Effector CD4-positive, alpha-beta T cell (primary cell): ENCODE data around the gene HBP1.
"Not testable (repeated sequence)": the region's sequence is repeated elsewhere in the genome, so short reads cannot be mapped to it uniquely, and the experiment has no call there.

Experiments used
- DNase-seq: peaks from one replicate; pipeline ENCODE4 v3.0.0-alpha.2; 2020

HBP1 gene

GRCh38 chr7:107187774-107188173, 19.0 kb downstream of the HBP1 start:
- no peak for DNase-seq

GRCh38 chr7:107190090-107190489, 21.3 kb downstream of the HBP1 start:
- no peak for DNase-seq

- DNase-seq: no peak
These were observed 25.2 kb downstream of the HBP1 start for GRCh38 chr7:107194052-107194451.

GRCh38 chr7:107196834-107197610, 28.2 kb downstream of the HBP1 start:
- no peak for DNase-seq

GRCh38 chr7:107201795-107202450, 33.1 kb downstream of the HBP1 start:
- DNase-seq: no peak

- no peak for DNase-seq
These were observed 34.8 kb downstream of the HBP1 start for GRCh38 chr7:107203607-107204006.

GRCh38 chr7:107206136-107206535, 37.3 kb downstream of the HBP1 start:
- DNase-seq: no peak

- no peak for DNase-seq
These were observed 37.9 kb downstream of the HBP1 start for GRCh38 chr7:107206706-107207105.

GRCh38 chr7:107207459-107207858, 38.7 kb downstream of the HBP1 start:
- DNase-seq: no peak

GRCh38 chr7:107208024-107208521, 39.3 kb downstream of the HBP1 start:
- DNase-seq: no peak

GRCh38 chr7:107208563-107208962, 39.8 kb downstream of the HBP1 start:
- DNase-seq: no peak

- no peak for DNase-seq
These were observed 40.8 kb downstream of the HBP1 start for GRCh38 chr7:107209565-107209964.

- DNase-seq: no peak
These were observed 41.6 kb downstream of the HBP1 start for GRCh38 chr7:107210400-107210799.

GRCh38 chr7:107212725-107213124, 43.9 kb downstream of the HBP1 start:
- DNase-seq: no peak

GRCh38 chr7:107213193-107213788, 44.5 kb downstream of the HBP1 start:
- no peak for DNase-seq

GRCh38 chr7:107213945-107214344, 45.1 kb downstream of the HBP1 start:
- no peak for DNase-seq

GRCh38 chr7:107219563-107220244, 50.9 kb downstream of the HBP1 start:
- no peak for DNase-seq

GRCh38 chr7:107220356-107220755, 51.6 kb downstream of the HBP1 start:
- no peak for DNase-seq

- not testable (repeated sequence) for DNase-seq
These were observed 52.0 kb downstream of the HBP1 start for GRCh38 chr7:107220806-107221205.

- no peak for DNase-seq
These were observed 55.8 kb downstream of the HBP1 start for GRCh38 chr7:107224374-107225223.

- no peak for DNase-seq
These were observed 59.5 kb downstream of the HBP1 start for GRCh38 chr7:107228291-107228690.

- no peak for DNase-seq
These were observed 61.5 kb downstream of the HBP1 start for GRCh38 chr7:107230334-107230733.
